ENCODE data around the gene GAS7.

Gene GAS7

DNA sequence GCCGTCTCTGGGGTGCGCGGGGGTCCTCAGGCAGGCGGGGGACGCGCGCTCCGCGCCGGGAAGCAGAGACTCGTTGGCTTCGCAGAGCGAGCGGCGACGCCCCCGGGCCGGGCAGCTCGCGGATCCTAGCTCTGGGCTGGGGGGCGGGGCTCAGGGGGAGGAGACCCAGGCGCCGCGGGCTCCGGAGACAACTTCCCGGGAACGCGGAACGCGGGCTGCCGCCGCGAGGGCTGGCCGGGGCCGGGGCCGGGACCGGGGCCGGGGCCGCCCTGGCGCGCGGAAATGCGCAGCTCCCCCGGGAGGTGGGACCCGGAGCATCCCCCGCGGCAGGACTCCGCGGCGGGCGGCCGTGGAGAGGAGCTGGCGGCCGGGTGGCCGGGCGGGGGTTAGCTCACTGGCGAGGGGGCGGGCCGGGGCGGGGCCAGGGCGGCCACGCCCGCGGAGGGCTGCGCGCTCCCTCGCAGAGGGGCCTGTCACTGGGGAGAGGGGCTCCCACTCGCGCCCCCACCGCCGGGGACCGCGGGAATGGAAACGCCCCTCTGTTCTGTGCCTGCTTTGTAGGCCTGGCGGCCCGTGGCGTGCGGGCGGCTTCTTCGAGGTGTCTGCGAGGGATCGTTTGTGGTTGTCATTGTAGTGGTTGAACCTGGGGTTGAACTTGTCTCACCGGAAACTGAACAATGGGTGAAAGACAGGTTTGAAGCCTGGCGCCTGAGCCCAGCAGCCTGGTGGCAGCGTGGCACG lies at the start of gene GAS7:
Gene GAS7, minus strand, starts transcription at position 98 of the 741 bp plus-strand sequence.
- no peak for DNase-seq (ENCODE audit: low spot score)
- no peak for FAIRE-seq

DNA sequence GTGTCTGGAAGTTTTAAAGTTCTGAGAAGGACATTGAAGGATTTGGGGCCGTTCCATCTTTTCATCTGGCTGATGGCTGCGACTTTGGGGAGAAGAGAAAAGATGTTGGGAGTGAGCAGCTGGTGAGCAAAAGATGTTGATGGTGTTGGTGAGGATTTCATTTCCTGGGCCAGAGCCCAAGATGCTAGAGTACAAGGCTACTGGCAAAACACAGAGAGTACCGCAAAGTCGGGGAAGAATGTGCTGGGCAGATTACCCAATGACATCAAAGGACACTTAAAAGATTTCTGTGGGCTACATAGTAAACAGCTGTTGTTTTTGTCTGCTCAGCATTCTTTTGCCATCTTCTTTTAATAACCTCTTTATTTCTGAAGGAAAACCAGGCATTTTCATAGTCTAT lies 49.4 kb upstream of the GAS7 start:
- no peak for DNase-seq (ENCODE audit: low spot score)
- FAIRE-seq, result no peak

DNA sequence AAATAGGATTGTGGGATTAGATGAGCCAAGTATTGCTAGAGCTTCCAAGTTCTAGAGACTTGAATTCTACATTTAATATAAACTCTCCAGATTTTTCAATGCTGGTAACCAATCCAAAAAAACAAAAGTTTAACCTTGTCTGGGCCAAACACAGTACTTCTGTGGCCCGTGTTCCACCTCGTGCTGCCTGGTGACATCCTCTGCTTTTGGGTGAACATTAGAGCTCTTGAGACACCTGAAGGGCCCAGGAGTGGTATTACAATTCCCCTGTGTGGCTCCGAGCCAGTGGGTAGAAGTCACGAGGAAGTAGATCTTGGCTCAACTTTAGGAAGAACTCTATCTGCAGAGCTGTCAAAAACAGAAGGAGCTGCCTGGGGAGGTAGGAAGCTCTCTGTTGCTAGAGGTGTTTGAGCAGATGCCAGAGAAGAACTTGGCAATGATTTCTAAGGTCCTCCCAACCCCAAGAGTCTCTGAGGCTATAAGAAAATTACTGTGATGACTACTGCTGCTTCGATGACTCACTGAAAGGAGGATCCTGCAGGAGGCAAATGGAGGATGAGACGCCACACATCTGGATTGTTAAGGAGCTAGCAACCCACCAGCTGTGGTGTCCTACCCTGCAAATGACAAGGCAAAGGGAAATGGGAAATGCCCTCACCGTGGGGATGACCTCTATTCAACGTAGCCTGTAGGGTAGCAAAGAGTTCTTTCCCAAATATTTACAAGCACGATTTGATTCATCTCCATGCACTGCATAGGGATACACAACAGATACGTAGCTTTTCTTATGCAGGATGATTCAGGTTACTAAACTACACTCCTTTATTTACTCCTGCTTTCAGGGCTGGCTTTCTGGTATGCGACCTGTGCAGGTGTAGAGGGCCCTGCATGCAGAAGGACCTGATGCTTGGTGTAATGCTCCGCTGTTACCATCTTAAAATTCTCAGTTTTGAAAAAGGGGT lies 45.8 kb upstream of the GAS7 start:
- no peak for FAIRE-seq
- DNase-seq (ENCODE audit: low spot score), result no peak

DNA sequence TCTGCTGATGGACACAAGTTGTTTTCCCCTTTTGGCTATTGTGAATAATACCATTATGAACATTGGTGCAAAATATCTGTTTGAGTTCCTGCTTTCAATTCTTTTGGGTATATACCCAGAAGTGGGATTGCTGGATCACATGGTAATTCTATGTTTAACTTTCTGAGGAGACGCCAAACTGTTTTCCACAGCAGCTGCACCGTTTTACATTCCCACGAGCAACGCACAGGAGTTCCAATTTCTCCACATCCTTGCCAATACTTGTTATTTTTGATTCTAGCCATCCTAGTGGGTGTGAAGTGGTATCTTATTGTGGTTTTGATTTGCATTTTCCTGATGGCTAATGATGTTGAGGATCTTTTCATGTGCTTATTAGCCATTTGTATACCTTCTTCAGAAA lies 43.4 kb upstream of the GAS7 start:
- FAIRE-seq, result no peak

DNA sequence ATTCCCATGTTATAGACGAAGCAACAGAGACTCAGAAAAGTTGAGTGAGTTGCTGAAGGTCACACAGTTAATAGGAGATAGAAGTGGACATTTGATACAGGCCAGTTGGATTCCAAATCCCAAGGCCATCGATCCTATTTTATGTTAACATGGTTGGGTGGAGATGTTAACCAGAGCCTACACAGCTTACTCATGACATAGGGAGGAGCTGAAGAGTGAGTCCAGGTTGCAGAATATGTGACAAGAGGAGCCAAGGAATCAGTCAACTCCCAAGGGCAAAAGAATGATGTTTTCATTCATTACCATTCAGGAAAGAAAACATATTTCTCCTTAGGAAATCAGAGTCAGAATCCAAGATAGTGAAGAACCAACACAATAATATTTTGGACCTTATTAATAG lies 40.3 kb upstream of the GAS7 start:
- no peak for DNase-seq (ENCODE audit: low spot score)
- FAIRE-seq, result no peak

More for the DNA sequence above, 43.4 kb upstream of the GAS7 start:
- DNase-seq (ENCODE audit: low spot score), result no peak

DNA sequence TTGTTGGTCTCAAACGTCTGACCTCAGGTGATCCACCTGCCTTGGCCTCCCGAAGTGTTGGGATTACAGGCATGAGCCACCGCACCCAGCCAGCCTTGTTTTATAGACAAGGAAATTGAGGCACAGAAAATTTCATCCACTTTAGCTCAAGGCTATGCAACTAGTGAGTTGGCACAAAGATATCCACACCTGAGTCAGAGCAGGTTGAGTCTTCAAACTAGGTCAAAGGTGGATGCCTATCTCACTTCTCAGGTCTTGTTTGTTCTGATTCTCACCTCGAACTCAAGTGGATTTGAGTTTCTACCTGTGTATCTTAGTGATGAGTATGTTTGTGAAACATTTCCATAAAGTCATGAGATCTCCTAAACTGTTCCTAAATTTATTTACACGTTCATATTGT lies 35.6 kb upstream of the GAS7 start:
- FAIRE-seq, result no peak
- no peak for DNase-seq (ENCODE audit: low spot score)

DNA sequence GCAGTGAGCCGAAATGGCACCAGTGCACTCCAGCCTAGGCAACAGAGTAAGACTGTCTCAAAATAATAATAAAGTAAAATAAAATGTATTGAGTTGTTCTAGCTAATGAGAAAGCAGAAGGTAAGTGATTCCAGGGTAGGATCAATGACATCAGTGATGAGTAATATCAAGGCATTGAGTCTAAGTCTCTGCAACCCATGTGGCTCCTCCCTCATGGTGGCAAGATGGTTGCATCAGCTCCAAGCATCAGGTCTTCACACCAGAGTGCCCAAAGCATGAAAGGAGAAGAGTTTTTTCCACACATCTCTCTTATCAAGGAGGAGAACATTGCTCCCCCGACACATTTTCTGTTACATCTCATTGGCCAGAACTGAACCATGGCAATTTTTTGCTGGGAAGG lies 34.8 kb upstream of the GAS7 start:
- FAIRE-seq (no peak), DNase-seq (ENCODE audit: low spot score) (no peak)

DNA sequence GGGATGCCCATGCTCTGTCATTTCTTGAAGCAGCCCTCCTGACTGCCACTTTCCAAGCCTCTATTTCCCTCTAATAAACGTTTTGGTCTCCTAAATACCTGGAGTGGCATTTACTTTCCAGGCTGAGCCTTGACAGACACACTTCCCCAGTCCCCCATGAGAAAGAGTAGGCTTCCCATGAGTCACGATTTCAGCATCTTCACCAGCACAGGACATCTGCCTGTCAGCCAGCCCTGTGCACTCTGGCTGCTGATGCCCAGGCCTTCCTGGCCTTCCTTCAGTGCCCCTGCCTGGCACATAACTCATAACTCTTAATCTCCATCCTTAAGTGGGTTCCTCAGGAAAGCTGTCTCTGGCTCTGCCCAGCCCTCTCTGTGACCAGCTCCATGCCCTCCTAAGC lies 30.8 kb upstream of the GAS7 start:
- DNase-seq (ENCODE audit: low spot score) (no peak), FAIRE-seq (no peak)

DNA sequence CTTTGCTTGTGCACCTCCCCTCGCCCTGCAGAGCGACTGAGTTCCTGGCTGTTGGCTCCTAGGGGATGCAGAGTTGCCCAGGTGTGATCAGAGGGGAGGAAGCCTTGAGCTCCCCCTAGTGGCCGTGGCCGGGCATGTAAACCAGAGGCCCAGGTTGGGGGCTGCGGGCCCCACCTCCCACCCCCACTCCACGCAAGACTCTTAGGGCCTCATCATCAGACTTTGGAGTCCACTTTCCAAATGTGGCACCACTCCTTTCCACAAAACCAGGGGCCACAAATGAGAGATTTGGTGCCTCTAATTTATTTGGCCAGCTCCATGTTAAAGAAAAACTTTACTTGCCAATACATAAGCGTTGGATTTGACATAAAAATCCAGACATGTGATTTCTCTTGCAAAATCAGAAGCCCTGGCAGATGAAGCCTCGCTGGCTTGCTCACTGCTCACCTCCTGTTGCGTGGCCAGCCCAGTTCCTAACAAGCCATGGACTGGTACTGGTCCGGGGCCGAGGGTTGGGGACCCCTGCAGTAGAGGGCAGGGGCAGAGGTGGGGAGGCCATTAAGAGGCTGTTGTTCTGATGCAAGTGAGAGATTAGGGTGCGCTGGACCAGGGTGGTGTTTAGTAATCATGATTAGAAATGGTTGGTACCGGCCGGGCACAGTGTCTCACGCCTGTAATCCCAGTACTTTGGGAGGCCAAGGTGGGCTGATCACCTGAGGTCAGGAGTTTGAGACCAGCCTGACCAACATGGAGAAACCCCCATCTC lies 28.7 kb upstream of the GAS7 start:
- FAIRE-seq (no peak), DNase-seq (ENCODE audit: low spot score) (no peak)

DNA sequence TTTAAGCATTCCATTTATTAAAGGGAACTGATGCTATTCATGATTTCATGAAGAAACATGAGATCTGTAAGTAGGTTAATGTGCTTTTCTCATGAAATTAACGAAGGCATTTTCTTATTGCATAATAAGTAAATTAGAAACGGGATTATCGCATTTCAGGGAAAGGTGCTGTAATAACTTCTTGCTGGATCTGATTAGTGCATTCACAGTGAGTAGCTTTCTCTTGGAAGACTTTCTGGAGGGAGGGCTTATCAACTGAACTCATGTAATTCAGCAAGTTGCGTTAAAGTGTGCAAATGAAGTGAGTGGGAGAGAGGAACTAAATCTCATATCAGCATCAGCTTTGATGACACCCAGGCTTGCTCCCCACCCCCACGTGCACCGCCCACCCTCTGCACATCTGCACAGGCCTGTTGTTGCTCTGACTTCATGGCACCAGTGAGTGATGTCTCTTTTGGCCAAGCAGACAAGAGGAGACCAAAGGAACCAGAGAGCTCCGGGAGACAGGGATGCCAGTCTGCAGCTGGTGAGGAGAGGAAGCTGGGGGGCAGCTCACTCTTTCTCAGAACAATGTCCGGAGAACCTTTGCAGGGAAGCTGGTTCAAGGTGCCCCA lies 26.3 kb upstream of the GAS7 start:
- no peak for DNase-seq (ENCODE audit: low spot score)

DNA sequence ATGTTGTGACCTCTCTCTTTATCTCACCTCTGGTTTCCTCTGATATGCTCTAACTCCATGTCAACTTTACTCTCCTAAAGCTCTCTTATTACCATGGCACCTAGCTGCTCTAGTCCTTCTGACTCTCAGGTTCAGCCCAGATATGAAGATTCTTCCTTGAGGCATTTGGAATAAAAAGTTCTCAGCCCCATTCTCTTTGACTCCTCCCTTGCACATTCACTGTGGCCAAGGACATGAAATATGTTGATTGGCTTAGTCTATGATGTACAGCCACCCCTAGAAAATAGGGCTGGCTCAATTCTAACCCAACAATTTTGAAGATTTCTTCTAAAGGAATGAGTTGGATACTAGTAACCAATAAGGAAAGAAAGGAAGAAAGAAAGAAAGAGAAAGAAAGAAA lies 20.8 kb upstream of the GAS7 start:
- no peak for FAIRE-seq
- no peak for DNase-seq (ENCODE audit: low spot score)

More for the DNA sequence above, 26.3 kb upstream of the GAS7 start:
- FAIRE-seq, result no peak

DNA sequence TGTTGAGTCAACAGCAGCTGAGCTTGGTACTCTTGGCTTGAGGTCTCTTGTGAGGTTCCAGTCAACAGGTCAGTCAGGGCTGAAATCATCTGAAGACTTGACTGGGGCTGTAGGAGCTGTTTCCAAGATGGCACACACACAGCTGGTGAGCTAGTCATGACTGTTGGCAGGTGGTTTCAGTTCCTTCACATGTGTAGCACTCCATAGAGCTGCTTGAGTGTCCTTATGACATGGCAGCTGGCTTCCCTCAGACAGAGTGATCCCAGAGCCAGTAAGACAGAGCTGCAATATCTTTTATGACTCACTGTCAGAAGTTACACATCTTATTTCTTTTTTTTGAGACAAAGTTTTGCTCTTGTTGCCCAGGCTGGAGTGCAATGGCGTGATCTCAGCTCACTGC lies 19.5 kb upstream of the GAS7 start:
- DNase-seq (ENCODE audit: low spot score) (no peak), FAIRE-seq (no peak)

DNA sequence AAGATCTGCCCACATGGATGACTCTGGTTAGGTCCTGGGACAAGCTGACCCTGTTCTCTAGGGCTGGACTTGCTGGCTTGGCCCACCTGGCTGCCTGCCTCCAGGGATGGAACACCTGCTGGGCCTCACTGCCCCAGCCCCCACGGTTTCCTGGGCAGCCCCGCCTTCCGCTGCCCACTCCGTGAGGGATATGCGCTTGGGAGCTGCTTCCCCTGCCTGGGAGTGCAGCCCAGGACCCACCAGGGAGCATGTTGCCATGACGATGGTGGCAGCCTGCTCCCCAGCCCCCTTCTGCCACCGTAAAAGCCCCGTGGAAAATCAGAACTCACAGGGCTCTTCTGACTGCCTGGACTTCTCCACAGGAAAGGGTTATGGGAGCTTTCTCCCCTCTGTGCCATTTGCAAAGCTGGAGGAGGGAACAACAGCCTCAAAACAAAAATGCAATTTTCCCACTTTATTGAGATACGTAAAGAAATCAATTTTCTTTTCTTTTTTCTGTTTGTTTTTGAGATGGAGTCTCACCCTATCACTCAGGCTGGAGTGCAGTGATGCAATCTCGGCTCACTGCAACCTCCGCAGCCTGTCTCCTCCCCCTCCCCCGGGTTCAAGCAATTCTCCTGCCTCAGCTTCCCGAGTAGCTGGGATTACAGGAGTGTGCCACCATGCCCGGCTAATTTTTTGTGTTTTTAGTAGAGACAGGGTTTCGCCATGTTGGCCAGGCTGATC lies 18.0 kb upstream of the GAS7 start:
- FAIRE-seq, result no peak
- DNase-seq (ENCODE audit: low spot score), result no peak

DNA sequence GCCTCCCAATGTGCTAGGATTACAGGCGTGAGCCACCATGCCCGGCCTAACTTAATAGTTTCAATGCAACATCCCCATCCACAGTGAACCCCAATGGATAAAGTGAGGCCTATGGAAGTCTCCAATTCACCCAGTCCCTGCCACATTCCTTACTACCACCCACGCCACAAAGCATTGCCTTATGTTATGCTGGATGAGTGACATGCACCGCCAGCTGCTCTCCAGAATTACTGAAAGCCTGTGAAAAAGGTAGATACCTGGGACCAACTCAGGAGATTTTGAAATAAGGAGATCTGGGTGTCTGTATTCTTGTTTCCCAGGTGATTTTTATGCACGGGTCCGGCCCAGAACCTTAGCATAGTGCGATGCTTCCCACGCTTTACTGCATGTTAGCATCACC lies 16.9 kb upstream of the GAS7 start:
- no peak for FAIRE-seq
- DNase-seq (ENCODE audit: low spot score), result no peak

DNA sequence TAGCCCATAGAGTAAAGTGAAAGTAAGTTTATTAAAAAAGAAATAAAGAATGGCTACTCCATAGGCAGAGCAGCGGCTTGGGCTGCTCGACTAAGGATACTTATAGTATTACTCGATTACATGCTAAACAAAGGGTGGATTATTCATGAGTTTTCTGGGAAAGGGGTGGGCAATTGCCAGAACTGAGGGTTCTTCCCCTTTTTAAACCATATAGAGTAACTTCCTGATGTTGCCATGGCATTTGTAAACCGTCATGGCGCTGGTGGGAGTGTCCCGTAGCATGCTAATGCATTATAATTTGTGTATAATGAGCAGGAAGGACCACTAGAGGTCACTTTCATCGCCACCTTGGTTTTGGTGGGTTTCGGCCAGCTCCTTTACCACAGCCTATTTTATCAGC lies 13.3 kb upstream of the GAS7 start:
- no peak for DNase-seq (ENCODE audit: low spot score)
- FAIRE-seq, result no peak

DNA sequence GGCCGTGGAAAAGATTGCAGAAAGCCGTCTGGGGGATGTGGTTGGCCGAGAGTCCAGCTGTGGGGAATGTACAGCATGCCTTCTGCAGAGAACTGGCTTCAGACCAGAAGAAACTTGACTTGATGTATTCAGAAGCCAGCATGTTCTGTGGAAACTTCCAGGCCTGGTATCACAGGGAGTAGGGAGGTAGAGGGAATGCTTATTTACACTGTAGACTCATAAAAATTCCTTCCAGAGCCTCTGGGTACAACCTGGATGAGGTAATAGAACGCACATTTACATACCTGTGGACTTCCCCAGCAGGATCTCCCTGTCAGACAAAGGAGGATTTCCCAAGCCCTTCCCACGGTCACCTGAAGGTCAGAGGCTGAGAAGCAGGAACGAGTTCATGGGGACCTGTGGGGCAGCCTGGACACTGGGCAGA lies 11.8 kb upstream of the GAS7 start:
- DNase-seq (ENCODE audit: low spot score), result no peak
- FAIRE-seq, result no peak

DNA sequence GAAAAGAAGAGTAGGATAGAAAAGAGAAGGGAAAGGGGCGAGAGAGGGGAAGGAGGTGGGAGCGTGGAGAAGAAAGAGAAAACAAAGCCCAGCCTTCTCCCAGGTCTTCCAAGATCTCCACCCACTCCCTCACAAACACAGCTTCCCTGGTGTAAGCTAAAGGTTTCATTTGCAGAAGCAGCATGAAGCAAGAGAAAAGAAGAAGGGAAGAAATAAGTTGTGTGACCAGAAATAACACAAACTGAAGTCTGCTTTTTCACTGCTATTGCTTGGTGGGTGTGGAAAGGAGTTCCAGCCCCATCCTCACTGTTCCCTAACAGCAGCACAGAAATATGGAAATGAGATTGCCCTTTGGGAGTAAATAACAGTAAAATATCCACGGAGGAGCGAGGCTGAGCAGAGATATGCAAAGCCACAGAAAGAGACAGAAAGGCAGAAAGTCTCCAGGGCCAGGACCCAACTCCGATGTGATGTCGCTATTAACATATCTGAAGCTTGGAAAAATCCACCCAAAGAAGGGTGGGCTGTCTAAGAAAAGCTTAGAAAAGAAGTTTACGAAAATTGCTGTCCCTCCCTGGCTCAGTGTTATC lies 10.3 kb upstream of the GAS7 start:
- FAIRE-seq (no peak), DNase-seq (ENCODE audit: low spot score) (no peak)

DNA sequence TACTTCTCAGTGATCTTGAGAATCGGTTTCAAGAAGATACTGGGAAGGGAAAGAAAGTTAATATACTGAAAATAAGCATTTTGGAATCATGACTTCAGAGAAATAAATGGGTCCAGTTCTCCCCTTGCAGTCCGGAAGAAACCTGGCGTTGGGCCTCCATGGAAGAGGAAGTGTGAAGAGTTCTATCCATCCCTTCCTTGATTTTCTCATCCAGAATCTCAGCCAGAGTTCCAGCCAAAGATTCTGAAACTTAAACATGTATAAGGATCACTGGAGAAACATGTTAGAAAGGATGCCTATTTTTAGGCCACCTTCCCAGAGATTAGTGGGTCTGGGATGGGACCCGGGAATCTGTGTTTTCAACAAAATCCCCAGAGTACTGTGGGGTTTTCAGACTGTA lies 8.7 kb upstream of the GAS7 start:
- DNase-seq (ENCODE audit: low spot score), result no peak
- FAIRE-seq, result no peak

DNA sequence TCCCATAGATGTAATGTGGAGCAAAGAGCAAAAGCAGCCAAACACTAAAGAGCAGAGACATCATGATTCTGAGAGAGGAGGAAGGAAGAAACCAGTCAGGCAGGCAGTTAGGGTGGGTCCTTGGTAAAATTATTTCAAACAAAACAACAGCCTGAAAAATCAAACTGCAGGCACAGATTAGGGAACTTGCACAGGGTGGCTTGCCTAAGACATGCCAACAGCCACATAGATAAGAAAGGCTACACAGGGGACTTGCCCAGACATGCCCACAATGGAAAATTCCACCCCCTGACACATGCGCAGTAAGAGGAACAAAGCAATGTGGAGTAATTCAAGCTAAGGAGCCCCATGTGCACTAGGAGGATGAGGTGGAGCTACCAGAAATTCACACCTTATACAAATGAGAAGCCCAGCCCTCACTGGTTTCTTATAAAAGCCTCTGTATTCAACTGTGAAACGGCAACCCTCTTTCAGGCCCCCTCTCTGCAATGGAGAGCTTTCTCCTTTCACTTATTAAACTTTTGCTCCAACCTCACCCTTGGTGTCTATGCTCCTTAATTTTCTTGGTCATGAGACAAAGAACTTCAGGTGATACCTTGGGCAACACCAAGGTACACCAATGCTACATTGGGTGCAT lies 7.3 kb upstream of the GAS7 start:
- FAIRE-seq, result no peak
- DNase-seq (ENCODE audit: low spot score), result no peak

DNA sequence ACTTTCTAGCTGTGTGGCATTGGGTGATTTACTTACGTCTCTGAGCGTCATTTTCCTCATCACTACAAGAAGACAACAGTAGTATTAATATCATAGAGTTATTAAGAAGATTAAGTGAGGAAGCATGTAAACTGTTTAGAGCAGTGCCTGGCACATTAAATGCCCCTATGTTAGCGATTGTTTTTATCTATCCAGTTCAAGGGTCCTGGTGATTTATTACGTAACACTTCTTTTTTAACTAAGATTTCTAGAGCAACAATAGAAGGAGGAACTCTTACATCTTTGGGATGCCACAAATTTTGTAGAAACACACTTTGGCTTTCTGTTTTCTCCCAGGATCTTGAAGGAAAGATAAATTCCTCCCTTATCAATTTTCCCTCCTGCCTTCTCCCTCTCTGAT lies 3.3 kb upstream of the GAS7 start:
- FAIRE-seq (no peak), DNase-seq (ENCODE audit: low spot score) (no peak)

All from RCC 7860 (cell line).